ENCODE results near the gene ABCB11. TPM values are rescaled to one million over a fixed set of nuclear protein-coding genes. Genes with fewer than 3 reads are reported as not detected.
"Not testable (repeated sequence)": the region's sequence is repeated elsewhere in the genome, so short reads cannot be mapped to it uniquely, and the experiment has no call there.

The ABCB11 gene
- total RNA-seq, 1 donor from 2014 or later, result 0.05 TPM

- intact Hi-C loops (cut with micrococcal nuclease), result loop anchor here (10.0 kb wide), 2 partner anchors 402 to 928 kb away; partner anchors contain the start of genes METTL5 and UBR3
Measured at GRCh38 chr2:168896783-168897182, 134.3 kb downstream of the ABCB11 start.

DNA sequence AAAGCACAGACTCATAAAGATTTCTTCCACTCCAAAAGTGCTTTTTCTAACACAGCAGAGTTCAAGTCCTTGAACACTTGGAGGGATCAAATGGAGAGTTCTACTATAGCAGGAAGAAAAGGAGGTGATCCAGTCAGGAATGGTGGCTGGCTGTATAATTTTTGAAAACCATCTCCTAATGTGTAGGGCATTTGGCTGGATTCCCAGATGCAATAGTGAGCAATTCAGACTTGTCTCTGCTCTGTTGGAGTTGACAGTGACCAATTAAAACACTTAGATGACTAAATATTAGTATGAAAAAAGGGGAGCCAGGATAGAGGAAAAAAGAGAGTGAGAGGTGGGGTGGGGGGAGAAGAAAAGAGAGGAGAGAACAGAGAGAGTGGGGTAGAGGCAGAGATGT is 135.4 kb downstream of the ABCB11 start:
- intact Hi-C loops (cut with micrococcal nuclease), result loop anchor here (10.0 kb wide), 2 partner anchors 401 to 929 kb away; partner anchors contain the start of genes METTL5 and UBR3

- intact Hi-C loops (cut with micrococcal nuclease), result loop anchor here (10.0 kb wide), 2 partner anchors 400 to 930 kb away; partner anchors contain the start of genes METTL5 and UBR3
Measured at GRCh38 chr2:168894720-168895119, 136.4 kb downstream of the ABCB11 start.

DNA sequence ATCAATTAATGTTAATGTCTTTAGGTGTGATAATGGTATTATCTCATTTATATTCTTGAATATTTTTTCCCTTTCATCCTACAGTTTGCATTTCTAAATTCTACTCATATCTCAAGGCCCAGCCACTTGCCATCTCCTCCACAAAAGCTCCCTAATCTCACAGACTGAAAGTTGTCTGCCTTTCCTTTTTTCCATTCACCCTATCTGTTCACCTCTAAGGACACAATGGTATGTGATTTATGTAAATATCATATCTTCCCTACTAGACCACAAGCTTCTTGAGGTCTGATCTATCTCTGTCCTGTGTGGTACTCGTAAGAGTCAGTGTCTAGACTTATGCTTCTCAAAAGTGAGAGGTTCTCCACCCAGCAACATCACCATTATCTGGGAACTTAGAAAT is 137.0 kb downstream of the ABCB11 start:
- intact Hi-C loops (cut with micrococcal nuclease), result loop anchor here (10.0 kb wide), 2 partner anchors 399 to 931 kb away; partner anchors contain the start of genes METTL5 and UBR3

GRCh38 chr2:168892327-168892726 is 138.8 kb downstream of the ABCB11 start:
- intact Hi-C loops (cut with micrococcal nuclease), result loop anchor here (10.0 kb wide), 2 partner anchors 398 to 932 kb away; partner anchors contain the start of genes METTL5 and UBR3

GRCh38 chr2:168890006-168890782 is 140.9 kb downstream of the ABCB11 start, which contains the start of gene SPC25:
SPC25 (minus strand) TSS chr2:168890430; CDS start chr2:168889519, 911 bp downstream.
- intact Hi-C loops (cut with micrococcal nuclease), result loop anchor here (1.0 to 10.0 kb wide), 7 partner anchors 30 to 935 kb away; partner anchors contain the start of genes CERS6, METTL5 and UBR3

- intact Hi-C loops (cut with micrococcal nuclease), result loop anchor here (1.0 to 10.0 kb wide), 8 partner anchors 31 to 1595 kb away; partner anchors contain the start of genes B3GALT1, CERS6, METTL5 and UBR3
Measured at GRCh38 chr2:168889635-168890005, 141.5 kb downstream of the ABCB11 start.

GRCh38 chr2:168884975-168885374 is 146.1 kb downstream of the ABCB11 start:
- intact Hi-C loops (cut with micrococcal nuclease), result loop anchor here (10.0 kb wide), 1 partner anchor 1590 kb away; the partner anchor contains the start of gene B3GALT1

DNA sequence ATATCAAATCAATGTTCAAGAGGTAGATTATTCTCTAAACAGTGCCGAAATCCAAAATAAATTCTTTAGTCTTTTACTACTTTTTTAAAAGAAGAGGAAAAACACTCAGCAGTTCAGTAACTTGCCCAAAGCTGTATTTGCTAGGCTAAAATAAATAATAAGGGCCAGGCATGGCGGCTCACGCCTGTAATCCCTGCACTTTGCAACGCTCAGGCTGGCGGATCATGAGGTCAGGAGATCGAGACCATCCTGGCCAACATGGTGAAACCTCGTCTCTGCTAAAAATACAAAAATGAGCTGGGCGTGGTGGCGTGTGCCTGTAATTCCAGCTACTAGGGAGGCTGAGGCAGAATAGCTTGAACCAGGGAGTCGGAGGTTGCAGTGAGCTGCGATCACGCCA is 149.0 kb downstream of the ABCB11 start:
- intact Hi-C loops (cut with micrococcal nuclease), result loop anchor here (10.0 kb wide), 1 partner anchor 1587 kb away; the partner anchor contains the start of gene B3GALT1

DNA sequence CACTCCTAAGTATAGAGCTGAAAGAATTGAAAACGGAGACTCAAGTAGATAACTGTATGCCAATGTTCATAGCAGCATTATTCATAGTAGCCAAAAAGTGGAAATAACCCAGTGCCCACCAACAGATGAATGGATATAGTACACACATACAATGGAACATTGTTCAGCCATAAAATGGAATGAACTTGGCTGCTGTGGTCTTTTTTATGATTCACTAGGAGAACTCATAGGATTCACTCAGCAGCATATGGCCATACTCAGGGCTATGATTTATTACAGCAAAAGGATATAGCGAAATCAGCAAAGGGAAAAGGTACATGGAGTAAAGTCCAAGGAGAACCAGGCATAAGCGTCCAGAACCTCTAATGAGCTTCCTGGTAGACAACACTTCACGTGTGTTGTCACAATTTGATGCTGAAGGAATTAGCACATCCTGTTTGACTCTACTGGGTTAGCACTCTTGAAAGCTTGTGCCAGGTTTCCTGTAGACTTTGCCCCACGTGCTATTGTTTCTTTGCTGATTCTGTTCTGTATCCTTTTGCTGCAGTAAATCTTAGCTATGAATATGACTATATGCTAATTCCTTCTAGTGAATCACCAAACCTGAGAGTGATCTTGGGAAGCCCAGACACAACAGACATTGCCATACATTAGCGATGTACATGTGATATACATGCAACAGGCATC is 156.6 kb downstream of the ABCB11 start:
- intact Hi-C loops (cut with micrococcal nuclease), result no loop called here

DNA sequence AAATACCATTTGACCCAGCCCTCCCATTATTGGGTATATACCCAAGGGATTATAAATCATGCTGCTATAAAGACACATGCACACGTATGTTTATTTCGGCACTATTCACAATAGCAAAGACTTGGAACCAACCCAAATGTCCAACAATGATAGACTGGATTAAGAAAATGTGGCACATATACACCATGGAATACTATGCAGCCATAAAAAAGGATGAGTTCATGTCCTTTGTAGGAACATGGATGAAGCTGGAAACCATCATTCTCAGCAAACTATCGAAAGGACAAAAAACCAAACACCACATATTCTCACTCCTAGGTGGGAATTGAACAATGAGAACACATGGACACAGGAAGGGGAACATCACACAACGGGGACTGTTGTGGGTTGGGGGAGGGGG is 160.3 kb downstream of the ABCB11 start:
- intact Hi-C loops (cut with micrococcal nuclease), result not testable (repeated sequence)

Other genes with a start within 250 kb of the ABCB11 start
- gene NOSTRIN, start 228.7 kb downstream of the ABCB11 start, total RNA-seq, result not detected in 2 replicates
- 21.4 and 25.6 TPM in 2 replicates for gene SPC25, start 140.9 kb downstream of the ABCB11 start, total RNA-seq
- gene G6PC2, start 130.0 kb downstream of the ABCB11 start, total RNA-seq, result not detected in 2 replicates
- gene DHRS9, start 38.2 kb upstream of the ABCB11 start, total RNA-seq, result 0.12 TPM in 1 of 2 replicates, not detected in the other